Motor neuron (in vitro differentiated cells): Measurements from ENCODE around the gene CAGE1. TPM values are rescaled to one million over a fixed set of nuclear protein-coding genes. Genes with fewer than 3 reads are reported as not detected.
"Not testable (repeated sequence)": the region's sequence is repeated elsewhere in the genome, so short reads cannot be mapped to it uniquely, and the experiment has no call there.

Experiments
- ATAC-seq, 8 experiments: fragments of 200-7000 bp; cut with Tn5 transposase; replicated peaks in 6 of 8; 2 replicates each; pipeline ENCODE4 v1.8.0; 2021; ENCODE audit warnings: mild to moderate bottlenecking in 8 of 8, moderate library complexity in 8 of 8
- H3K27ac ChIP-seq, 2 donors: fragments of 250-450 bp; sonication (Bioruptor Pico); 2 replicates each; pipeline ENCODE4 v1.9.0; 2021; ENCODE audit warnings: antibody characterized with exemption in 2 of 2, mild to moderate bottlenecking in 2 of 2, moderate library complexity in 1 of 2
- H3K4me1 ChIP-seq, 2 donors: fragments of 250-450 bp; sonication (Bioruptor Pico); replicated peaks in 1 of 2; 2 replicates each; pipeline ENCODE4 v1.6.1; 2021; ENCODE audit warnings: antibody characterized with exemption in 2 of 2, mild to moderate bottlenecking in 2 of 2, moderate library complexity in 1 of 2
- H3K4me3 ChIP-seq, 5 donors: fragments of 250-450 bp; sonication (Bioruptor Pico); 2 replicates each; pipeline ENCODE4 v1.9.0; 2021; ENCODE audit warnings: antibody characterized with exemption in 5 of 5, mild to moderate bottlenecking in 5 of 5, moderate library complexity in 4 of 5
- WGBS, 10 experiments: fragments of 450-650 bp; shearing (Covaris generic); methylation state at CpG; one replicate each; pipeline ENCODE4 v1.0.0; 2022; 5-methylcytosine and 5-hydroxymethylcytosine counted together
- in situ Hi-C, 9 experiments: fragments of 400-800 bp; cut with MboI; loops; one replicate each; pipeline ENCODE4 v1.15.0; 2021; ENCODE audit warnings: low sequenced_read_pairs in 9 of 9, low pct_unique_long_range_greater_than_20kb in 2 of 9; ENCODE audit not compliant: unreplicated experiment in 9 of 9
- total RNA-seq, 8 experiments: library from RNA; unstranded; fragments of 300-600 nt; gene quantifications; 2 replicates each; pipeline versions ENCODE4 v1.2.3 to v1.2.4, GENCODE V29; 2022

Gene CAGE1
- total RNA-seq, 8 experiments from 2014 or later: 0.07 to 0.22 (median 0.15) TPM; not detected in 1

DNA sequence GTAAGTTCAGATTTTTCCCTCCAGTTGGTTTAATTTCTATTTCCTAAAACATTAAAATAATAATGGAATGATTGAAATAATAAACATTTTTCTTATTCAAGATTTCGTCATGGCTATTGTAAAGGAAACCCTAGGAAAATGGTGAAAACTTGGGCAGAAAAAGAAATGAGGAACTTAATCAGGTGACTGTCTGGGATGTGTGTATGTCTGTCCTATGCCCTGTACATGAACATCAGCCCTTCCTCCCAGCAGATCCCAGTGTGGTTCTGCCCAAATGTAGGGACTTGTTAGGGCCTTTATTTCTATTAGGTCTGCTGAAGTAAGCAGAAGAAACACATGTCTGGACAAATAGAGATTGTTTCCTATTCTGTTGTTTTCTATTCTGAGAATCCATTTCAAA is 13.2 kb upstream of the CAGE1 start:
- WGBS, 10 experiments: 81 to 100% (median 100%) methylated on average over 1 of the region's 1 CpG; no CpG with 5 or more reads in 1 of the 10 experiments
- no peak for ATAC-seq
- Histone ChIP-seq H3K4me3 (no peak overlapping the region), H3K4me1 (no peaks in the 10 kb centered on the region), H3K27ac (no peak overlapping the region)
- in situ Hi-C loops: loop anchor here in 3 of 9 experiments (10.0 to 25.0 kb wide), 3 partner anchors 185 to 210 kb away; partner anchors contain the start of gene SNRNP48 (in 2 of the 3)

DNA sequence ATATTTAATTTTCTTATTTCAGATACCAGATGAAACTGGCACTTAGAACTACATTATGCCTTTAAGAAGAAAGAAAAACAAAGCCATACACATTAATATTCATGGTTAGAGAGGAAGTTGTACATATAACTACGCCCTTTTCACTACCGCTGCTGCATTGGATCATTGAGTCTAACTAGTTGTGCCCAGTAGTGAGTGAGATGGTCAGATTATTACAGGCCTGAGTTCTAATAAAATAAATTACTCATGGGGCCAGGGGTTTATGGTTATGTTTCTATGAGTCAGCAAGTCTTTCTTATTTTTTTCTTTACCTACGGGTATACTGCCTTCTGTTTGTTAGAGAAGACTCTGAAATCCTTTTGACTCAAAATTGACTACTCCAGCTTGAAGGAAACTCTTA is 11.5 kb upstream of the CAGE1 start:
- in situ Hi-C loops: loop anchor here in 3 of 9 experiments (10.0 to 25.0 kb wide), 3 partner anchors 186 to 211 kb away; partner anchors contain the start of gene SNRNP48 (in 2 of the 3)
- Histone ChIP-seq H3K4me3 (no peak overlapping the region), H3K27ac (no peak overlapping the region), H3K4me1 (no peaks in the 10 kb centered on the region)
- ATAC-seq: peak in 5 of 8 experiments; percentile 11 to 88 (median 64)
- WGBS, 10 experiments: 14 to 95% (median 59%) methylated on average over 1 to 3 of the region's 3 CpGs; no CpG with 5 or more reads in 1 of the 10 experiments

DNA sequence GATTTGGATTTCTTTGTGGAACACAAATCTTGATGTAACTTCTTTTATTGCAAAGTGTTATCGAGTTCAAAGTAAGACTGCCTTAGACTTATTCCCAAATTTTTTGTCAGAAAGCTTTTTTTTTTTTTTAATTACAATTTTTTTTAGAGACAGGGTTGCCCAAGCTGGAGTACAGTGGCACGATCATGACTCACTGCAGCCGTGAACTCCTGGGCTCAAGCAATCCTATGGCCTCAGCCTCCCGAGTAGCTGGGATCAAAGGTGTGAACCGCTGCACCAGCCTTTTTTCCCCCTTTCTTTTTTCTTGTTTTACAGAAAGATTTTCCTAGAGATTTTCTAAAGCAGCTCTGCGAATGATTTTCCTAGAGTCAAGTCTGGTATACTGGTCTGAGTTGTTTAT is 2.9 kb upstream of the CAGE1 start:
- Histone ChIP-seq H3K4me1 (peaks cover 13 to 20% of the 10 kb centered on the region in 2 donors), H3K27ac (no peak overlapping the region), H3K4me3 (no peak overlapping the region)
- in situ Hi-C loops: no loop called here
- ATAC-seq: no peak
- 67 to 100% (median 84%) methylated on average over 1 to 6 of the region's 6 CpGs for WGBS, 10 experiments

DNA sequence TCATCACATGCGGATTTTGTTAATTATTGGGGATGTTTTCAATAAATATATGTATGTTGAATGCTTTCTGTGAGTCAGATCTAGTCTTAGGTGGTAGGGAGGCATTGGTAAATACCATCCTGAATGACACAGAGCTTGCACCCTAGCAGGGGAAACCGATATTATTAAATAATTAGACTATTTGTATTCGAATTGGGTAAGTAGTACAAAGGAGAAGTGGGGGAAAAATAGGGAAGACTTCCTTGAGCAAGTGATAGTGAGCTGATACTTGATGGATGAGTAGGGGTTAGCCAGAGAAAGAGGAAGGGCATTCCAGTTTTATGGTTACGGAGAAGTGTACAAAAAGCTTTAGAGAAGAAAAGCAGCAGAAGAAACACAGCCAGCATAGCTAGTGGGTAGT is 1.6 kb upstream of the CAGE1 start:
- H3K4me1 ChIP-seq: peaks cover 13 to 20% of the 10 kb centered on the region in 2 donors
- in situ Hi-C loops: no loop called here
- H3K4me3 ChIP-seq: peak overlapping the region in 4 of 5 donors; percentile 65 to 95 (median 86)
- ATAC-seq: no peak
- H3K27ac ChIP-seq: no peak overlapping the region
- 26 to 100% (median 45%) methylated on average over 1 to 4 of the region's 4 CpGs for WGBS, 10 experiments

DNA sequence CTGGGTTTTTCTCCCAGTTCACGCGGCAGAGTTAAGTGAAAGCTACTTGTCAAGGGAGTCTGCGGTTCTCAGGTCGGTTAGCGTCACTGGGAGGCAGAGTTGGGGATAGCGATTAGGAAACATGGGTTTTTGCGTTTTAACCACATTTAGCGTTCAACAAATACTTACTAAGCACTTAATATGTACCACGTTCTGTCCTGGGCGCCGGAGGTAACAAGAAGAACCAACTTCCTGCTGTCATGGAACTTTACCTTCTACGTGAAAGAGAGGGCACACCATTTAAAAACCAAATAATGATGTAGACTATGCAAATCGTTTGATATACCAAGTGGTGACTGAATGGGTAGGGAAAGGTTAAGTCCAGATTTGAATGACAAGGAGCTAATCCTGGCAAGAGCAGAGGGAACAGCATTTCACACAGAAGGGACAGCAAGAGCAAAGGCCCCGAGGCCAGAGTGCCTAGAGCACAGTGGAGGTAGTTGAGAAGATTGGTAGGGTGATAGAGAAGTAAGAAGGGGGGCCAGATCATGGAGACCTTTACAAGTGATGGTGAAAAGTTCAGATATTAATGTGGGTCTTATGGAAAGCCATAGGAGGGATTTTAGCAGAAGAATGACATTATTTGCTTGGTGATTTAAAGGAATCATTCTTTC is 810 bp upstream of the CAGE1 start:
- ATAC-seq: no peak
- peaks cover 13 to 20% of the 10 kb centered on the region in 2 donors for H3K4me1 ChIP-seq
- H3K4me3 ChIP-seq: peak overlapping the region; percentile 58 to 95 (median 79)
- in situ Hi-C loops: no loop called here
- WGBS, 10 experiments: 0 to 6% (median 2%) methylated on average over 3 to 14 of the region's 14 CpGs; no CpG with 5 or more reads in 2 of the 10 experiments
- H3K27ac ChIP-seq: peak overlapping the region; percentile 79 to 86

DNA sequence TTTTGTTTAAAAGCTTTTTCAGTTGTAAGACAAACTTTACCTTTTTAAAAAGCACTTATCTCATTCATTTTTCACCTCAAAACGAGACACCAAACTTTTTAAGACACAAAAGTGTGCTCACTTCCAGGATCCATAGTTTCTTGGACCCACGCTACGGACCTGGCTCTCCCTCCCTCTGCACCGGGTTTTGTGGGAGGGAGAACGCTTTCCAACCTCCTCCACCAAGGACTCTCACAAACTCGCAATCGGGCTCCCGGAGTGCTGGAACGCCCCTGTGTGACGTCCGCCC is 436 bp downstream of the CAGE1 start:
- in situ Hi-C loops: no loop called here
- Histone ChIP-seq H3K27ac (peak overlapping the region; percentile 79 to 86), H3K4me3 (peak overlapping the region; percentile 58 to 95 (median 79)), H3K4me1 (peaks cover 13 to 20% of the 10 kb centered on the region in 2 donors)
- ATAC-seq: peak in 2 of 8 experiments; percentile 59 to 63
- WGBS, 10 experiments: 0 to 2% (median 0%) methylated on average over 1 to 11 of the region's 11 CpGs; no CpG with 5 or more reads in 3 of the 10 experiments

DNA sequence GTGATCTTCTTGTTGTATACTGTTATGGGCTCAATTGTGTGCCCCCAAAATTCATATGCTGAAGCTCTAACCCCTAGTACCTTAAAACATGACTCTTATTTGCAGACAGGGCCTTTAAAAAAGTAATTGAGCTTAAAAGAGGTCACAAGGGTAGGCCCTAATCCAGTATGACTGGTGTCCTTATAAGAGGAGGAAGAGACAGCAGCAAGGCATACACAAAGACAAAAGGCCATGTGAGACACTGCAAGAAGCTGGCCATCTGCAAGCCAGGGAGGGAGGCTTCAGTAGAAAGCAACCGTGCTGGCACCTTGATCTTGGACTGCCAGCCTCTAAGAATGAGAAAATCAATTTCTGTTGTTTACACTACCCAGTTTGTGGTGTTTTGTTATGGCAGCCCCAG is 8.4 kb downstream of the CAGE1 start:
- WGBS, 10 experiments: 17 to 80% (median 50%) methylated on average over 1 of the region's 1 CpG; no CpG with 5 or more reads in 4 of the 10 experiments
- no peak for ATAC-seq
- Histone ChIP-seq H3K27ac (no peak overlapping the region), H3K4me1 (no peaks in the 10 kb centered on the region), H3K4me3 (no peak overlapping the region)
- in situ Hi-C loops: no loop called here

DNA sequence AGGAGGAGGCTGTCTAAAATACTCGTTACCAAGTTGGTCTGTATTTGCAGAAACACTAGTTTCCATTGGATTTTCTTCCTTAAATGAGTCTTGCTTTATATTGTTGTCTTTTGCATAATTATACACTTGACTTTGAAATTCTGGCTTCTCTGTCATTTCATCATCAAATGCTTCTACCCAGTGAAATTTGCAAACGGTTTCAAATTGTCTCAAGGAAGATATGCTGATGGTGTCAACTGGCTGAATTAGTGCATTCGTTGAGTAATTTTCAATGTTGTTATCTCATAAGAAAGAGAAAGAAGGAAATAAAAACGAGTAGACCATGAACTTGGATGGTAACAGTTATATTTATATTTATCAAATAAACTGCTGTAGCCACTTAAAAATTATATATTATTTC is 10.8 kb downstream of the CAGE1 start:
- in situ Hi-C loops: no loop called here

DNA sequence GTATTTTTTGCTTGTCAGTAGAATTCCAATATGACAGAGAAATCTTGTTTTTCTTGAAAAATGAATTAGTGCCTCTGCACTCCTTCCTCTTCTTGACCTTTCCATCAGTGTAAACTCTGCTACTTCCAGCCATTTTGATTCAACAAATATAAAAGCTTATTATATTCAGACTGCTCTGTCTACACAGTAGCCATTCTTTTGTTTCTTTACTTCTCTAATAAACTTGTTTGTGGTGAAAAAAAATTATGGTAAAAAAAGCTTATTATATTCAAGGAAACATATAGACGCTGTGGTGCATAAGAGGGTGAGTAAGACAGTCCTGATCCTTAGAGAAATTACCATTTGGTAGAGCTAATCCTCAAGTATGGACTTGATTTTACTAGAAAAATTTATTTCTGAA is 11.6 kb downstream of the CAGE1 start:
- Histone ChIP-seq H3K27ac (no peak overlapping the region), H3K4me1 (no peaks in the 10 kb centered on the region), H3K4me3 (no peak overlapping the region)
- ATAC-seq: no peak
- in situ Hi-C loops: no loop called here
- WGBS, 10 experiments: 60 to 100% (median 93%) methylated on average over 1 of the region's 1 CpG; no CpG with 5 or more reads in 4 of the 10 experiments

More for the DNA sequence above, 10.8 kb downstream of the CAGE1 start:
- 13 to 67% (median 47%) methylated on average over 2 to 4 of the region's 4 CpGs; no CpG with 5 or more reads in 1 of the 10 experiments for WGBS, 10 experiments
- H3K27ac ChIP-seq: no peak overlapping the region
- H3K4me1 ChIP-seq: no peaks in the 10 kb centered on the region
- H3K4me3 ChIP-seq: no peak overlapping the region
- peak in 1 of 8 experiments; percentile 39 for ATAC-seq

DNA sequence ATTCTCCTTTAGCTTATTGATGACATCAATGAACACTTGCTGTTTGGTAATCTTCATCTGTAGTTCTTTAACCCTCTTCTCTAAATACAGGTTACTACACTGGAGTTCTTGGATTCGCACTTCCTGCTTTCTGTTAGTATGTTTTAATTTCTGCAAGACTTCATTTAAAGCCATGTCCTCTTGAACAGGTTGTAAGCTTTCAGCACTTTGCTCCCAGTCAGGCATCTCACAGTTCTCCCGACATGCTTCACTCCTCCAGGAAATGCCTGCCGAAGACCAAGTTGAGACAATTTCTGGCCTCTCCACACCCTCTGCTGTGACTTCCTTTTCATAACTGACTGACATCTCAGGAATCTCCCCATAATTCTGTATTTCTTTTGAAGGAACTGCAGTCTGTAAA is 15.8 kb downstream of the CAGE1 start:
- in situ Hi-C loops: no loop called here
- H3K4me3 ChIP-seq: no peak overlapping the region
- WGBS, 10 experiments: 0 to 100% (median 88%) methylated on average over 1 to 3 of the region's 3 CpGs
- no peaks in the 10 kb centered on the region for H3K4me1 ChIP-seq
- ATAC-seq: no peak
- H3K27ac ChIP-seq: no peak overlapping the region

DNA sequence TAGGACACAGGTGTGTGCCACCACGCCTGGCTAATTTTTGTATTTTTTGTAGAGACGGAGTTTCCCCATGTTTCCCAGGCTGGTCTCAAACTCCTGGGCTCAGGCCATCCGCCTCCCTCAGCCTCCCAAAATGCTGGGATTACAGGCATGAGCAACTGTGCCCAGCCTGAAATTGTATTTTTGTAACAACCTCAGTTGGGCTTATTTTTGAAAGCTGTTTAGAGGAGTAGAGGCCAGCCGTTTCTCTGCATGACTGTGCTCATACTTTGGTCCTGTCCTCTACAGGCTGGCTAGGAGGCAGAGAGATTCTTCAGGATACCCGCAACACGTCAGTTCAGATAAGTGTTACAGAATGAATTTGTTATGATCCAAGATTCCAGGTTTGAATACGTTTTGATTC is 22.1 kb downstream of the CAGE1 start:
- Histone ChIP-seq H3K4me1 (no peaks in the 10 kb centered on the region), H3K27ac (no peak overlapping the region), H3K4me3 (no peak overlapping the region)
- ATAC-seq: no peak
- 33 to 100% (median 81%) methylated on average over 1 to 7 of the region's 7 CpGs for WGBS, 10 experiments
- in situ Hi-C loops: no loop called here

DNA sequence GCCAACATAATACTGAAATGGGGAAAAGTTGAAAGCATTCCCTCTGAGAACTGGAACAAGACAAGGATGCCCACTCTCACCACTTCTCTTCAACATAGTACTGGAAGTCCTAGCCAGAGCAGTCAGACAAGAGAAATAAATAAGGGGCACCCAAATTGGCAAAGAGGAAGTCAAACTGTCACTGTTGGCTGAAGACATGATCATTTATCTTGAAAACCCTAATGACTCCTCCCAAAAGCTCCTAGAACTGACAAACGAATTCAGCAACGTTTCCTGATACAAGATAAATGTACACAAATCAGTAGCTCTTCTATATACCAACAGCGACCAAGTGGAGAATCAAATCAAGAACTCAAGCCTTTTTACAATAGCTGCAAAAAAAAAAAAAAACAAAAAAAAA is 37.6 kb downstream of the CAGE1 start:
- in situ Hi-C loops, H3K4me3 ChIP-seq, H3K27ac ChIP-seq, ATAC-seq, H3K4me1 ChIP-seq: not testable (repeated sequence)
- 0 to 95% (median 80%) methylated on average over 1 to 3 of the region's 3 CpGs for WGBS, 10 experiments

DNA sequence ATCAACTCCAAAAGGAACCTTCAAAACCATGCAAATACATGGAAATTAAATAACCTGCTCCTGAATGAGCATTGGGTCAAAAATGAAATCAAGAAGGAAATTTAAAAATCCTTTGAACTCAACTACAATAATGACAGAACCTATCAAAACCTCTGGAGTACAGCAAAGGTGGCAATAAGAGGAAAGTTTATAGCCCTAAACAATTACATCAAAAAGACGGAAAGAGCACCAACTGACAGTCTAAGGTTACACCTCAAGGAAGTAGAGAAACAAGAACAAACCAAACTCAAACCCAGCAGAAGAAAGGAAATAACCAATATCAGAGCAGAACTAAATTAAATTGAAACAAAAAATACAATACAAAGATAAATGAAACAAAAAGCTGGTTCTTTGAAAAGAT is 39.0 kb downstream of the CAGE1 start:
- H3K4me1 ChIP-seq, in situ Hi-C loops, H3K4me3 ChIP-seq, H3K27ac ChIP-seq, ATAC-seq: not testable (repeated sequence)
- WGBS, 10 experiments: 45 to 94% (median 81%) methylated on average over 1 of the region's 1 CpG; no CpG with 5 or more reads in 2 of the 10 experiments

DNA sequence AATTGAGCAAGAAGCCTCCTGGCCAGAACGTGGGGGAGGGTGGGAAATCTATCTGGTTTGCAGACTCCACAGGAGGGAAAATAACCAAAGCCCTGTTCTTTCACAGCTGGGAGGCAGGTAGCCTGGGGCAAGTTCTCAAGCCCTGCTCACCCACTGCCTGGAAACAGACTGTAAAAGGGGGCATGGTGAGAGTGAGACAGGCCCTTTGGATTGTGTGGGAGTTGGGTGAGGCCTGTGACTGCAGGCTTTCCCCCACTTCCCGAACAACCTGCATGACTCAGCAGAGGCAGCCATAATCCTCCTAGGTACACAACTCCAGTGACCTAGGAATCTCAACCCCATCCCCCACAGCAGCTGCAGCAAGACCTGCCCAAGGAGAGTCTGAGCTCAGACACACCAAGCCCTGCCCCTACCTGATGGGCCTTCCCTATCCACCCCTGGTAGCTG is 42.0 kb downstream of the CAGE1 start:
- peak in 1 of 8 experiments; percentile 50 for ATAC-seq
- H3K4me1 ChIP-seq, H3K4me3 ChIP-seq, H3K27ac ChIP-seq, in situ Hi-C loops: not testable (repeated sequence)
- WGBS, 10 experiments: 60 to 90% (median 76%) methylated on average over 1 to 2 of the region's 2 CpGs; no CpG with 5 or more reads in 6 of the 10 experiments
